Panc1 (cell line): ENCODE results near the gene NSUN6. TPM values are rescaled to one million over a fixed set of nuclear protein-coding genes. Genes with fewer than 3 reads are reported as not detected.

ENCODE experiments used
- ATAC-seq: fragments of 200-7000 bp; cut with Tn5 transposase; 2 replicates; pipeline ENCODE4 v1.9.1; 2020; ENCODE audit warnings: mild to moderate bottlenecking, moderate library complexity
- BruUV-seq: library from RNA; stranded (reverse); fragments of 400-500 nt; replicated peaks from 2 replicates; lab custom pipeline; 2021; lab: Mats Ljungman, UMichigan
- CTCF ChIA-PET: fragments of 300-600 bp; sonication (Branson Sonifier 250); formaldehyde crosslinking; loops from one replicate; lab custom pipeline; 2022; ENCODE audit warnings: antibody characterized with exemption; lab: Charles Lee
- POLR2A ChIA-PET: fragments of 300-600 bp; sonication (Branson Sonifier 250); formaldehyde crosslinking; loops from one replicate; lab custom pipeline; 2022; ENCODE audit warnings: antibody characterized with exemption; lab: Charles Lee
- DNase-seq: peaks from one replicate; pipeline ENCODE4 v3.0.0-alpha.2; 2010; ENCODE audit warnings: low read depth, low spot score
- H3K27ac ChIP-seq: 2 replicates; pipeline ENCODE4 v1.5.1; 2011; ENCODE audit warnings: mild to moderate bottlenecking, low read length, inconsistent platforms
- H3K27me3 ChIP-seq: fragments of 200-500 bp; sonication (Bioruptor generic); 2 replicates; pipeline ENCODE4 v1.6.0; 2014; ENCODE audit warnings: low read length, inconsistent platforms; ENCODE audit not compliant: control insufficient read depth, insufficient read depth
- H3K36me3 ChIP-seq: fragments of 200-500 bp; sonication (Bioruptor generic); 2 replicates; pipeline ENCODE4 v1.5.1; 2014; ENCODE audit warnings: inconsistent platforms, mild to moderate bottlenecking, low read length, moderate library complexity; ENCODE audit not compliant: control insufficient read depth, insufficient read depth
- H3K4me1 ChIP-seq: 2 replicates; pipeline ENCODE4 v1.5.1; 2011; ENCODE audit warnings: inconsistent platforms, mild to moderate bottlenecking, low read length, moderate library complexity; ENCODE audit not compliant: control insufficient read depth, insufficient read depth
- H3K4me3 ChIP-seq, 2 experiments: 2 replicates each; pipeline ENCODE4 v1.5.1; 2011 to 2012; ENCODE audit warnings: low read depth in 2 of 2, low read length in 2 of 2, mild to moderate bottlenecking in 2 of 2, inconsistent platforms in 1 of 2, moderate library complexity in 1 of 2
- H3K9me3 ChIP-seq: fragments of 200-500 bp; sonication (Bioruptor generic); 2 replicates; pipeline ENCODE4 v1.5.1; 2014; ENCODE audit warnings: low read depth, mild to moderate bottlenecking, inconsistent platforms, low read length, moderate library complexity; ENCODE audit not compliant: control insufficient read depth, insufficient read depth
- POLR2AphosphoS5 ChIP-seq: IDR thresholded peaks from 2 replicates; pipeline ENCODE4 v1.6.1; 2012; ENCODE audit warnings: mild to moderate bottlenecking, low read depth, low read length, moderate library complexity
- SIN3A ChIP-seq: IDR thresholded peaks from 2 replicates; pipeline ENCODE4 v1.6.1; 2012; ENCODE audit warnings: low read depth, mild to moderate bottlenecking, low read length, moderate library complexity, borderline replicate concordance; ENCODE audit not compliant: insufficient read depth
- TCF7L2 ChIP-seq: IDR thresholded peaks from 2 replicates; pipeline ENCODE4 v1.6.1; 2011; ENCODE audit warnings: mild to moderate bottlenecking, low read depth, low read length, inconsistent platforms
- in situ Hi-C: cut with HindIII; loops from 2 replicates; pipeline ENCODE4 v1.10.0; 2016; ENCODE audit warnings: low sequenced_read_pairs, low pct_unique_long_range_greater_than_20kb
- intact Hi-C: fragments of 100-400 bp; cut with micrococcal nuclease; formaldehyde crosslinking; loops from one replicate; pipeline ENCODE4 v1.10.0; 2022; ENCODE audit not compliant: unreplicated experiment
- total RNA-seq: library from RNA; stranded (reverse); gene quantifications from one replicate; pipeline ENCODE4 v1.2.1, GENCODE V29; 2021; ENCODE audit not compliant: unreplicated experiment
- TF ChIP-seq, protein P1 (sequence below), 2 experiments: IDR thresholded peaks; 2 replicates each; pipeline ENCODE4 v1.6.1; 2011 to 2012; ENCODE audit warnings: low read depth in 2 of 2, control low read depth in 1 of 2, low read length in 1 of 2, mild to moderate bottlenecking in 1 of 2, moderate library complexity in 1 of 2; ENCODE audit not compliant: insufficient read depth in 1 of 2
- TF ChIP-seq, protein P2 (sequence below): fragments of 450-650 bp; IDR thresholded peaks from 2 replicates; pipeline ENCODE4 v1.5.1; 2017; ENCODE audit warnings: mild to moderate bottlenecking

The NSUN6 gene
- total RNA-seq, 1 experiment from 2014 or later, result 4.3 TPM

DNA sequence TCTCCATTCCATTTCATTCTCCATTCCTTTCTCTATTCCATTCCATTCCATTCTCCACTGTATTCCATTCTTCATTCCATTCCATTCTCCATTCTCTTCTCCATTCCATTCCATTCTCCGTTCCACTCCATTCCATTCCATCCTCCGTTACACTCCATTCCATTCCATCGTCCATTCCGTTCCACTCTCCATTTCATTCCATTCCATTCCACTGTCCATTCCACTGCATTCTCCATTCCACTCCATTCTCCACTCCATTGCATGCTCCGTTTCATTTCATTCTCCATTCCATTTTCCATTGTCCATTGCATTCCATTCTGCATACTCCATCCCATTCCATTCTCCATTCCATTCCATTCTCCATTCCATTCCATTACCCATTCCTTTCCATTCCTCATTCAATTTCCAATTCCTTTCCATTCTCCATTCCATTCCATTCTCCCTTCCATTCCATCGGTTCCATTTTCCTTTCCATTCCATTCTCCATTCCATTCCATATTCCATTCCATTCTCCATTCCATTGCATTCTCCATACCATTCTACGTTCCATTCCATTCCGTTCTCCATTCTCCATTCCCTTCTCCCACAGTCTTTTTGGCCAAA lies 78.3 kb downstream of the NSUN6 start:
- H3K36me3 ChIP-seq, result no peaks in the 10 kb centered on the region
- no peak for ATAC-seq
- no peaks in the 10 kb centered on the region for H3K9me3 ChIP-seq
- DNase-seq, result no peak
- POLR2A ChIA-PET, result no interaction called here
- no peak overlapping the region for H3K27ac ChIP-seq
- H3K27me3 ChIP-seq, result no peaks in the 10 kb centered on the region
- intact Hi-C loops, result no loop called here
- in situ Hi-C loops, result no loop called here
- no peaks in the 10 kb centered on the region for H3K4me1 ChIP-seq
- BruUV-seq, result no TSS peak
- CTCF ChIA-PET, result no interaction called here
- TF ChIP-seq POLR2AphosphoS5 (no peak), SIN3A (no peak), TCF7L2 (no peak)
- TF ChIP-seq, protein P1, sequence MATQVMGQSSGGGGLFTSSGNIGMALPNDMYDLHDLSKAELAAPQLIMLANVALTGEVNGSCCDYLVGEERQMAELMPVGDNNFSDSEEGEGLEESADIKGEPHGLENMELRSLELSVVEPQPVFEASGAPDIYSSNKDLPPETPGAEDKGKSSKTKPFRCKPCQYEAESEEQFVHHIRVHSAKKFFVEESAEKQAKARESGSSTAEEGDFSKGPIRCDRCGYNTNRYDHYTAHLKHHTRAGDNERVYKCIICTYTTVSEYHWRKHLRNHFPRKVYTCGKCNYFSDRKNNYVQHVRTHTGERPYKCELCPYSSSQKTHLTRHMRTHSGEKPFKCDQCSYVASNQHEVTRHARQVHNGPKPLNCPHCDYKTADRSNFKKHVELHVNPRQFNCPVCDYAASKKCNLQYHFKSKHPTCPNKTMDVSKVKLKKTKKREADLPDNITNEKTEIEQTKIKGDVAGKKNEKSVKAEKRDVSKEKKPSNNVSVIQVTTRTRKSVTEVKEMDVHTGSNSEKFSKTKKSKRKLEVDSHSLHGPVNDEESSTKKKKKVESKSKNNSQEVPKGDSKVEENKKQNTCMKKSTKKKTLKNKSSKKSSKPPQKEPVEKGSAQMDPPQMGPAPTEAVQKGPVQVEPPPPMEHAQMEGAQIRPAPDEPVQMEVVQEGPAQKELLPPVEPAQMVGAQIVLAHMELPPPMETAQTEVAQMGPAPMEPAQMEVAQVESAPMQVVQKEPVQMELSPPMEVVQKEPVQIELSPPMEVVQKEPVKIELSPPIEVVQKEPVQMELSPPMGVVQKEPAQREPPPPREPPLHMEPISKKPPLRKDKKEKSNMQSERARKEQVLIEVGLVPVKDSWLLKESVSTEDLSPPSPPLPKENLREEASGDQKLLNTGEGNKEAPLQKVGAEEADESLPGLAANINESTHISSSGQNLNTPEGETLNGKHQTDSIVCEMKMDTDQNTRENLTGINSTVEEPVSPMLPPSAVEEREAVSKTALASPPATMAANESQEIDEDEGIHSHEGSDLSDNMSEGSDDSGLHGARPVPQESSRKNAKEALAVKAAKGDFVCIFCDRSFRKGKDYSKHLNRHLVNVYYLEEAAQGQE (IDR thresholded peaks at IDR 0.05; ENCODE audit: insufficient read depth in 1 of 2, low read depth in 2 of 2, low read length in 1 of 2), result no peak
- TF ChIP-seq, protein P2, sequence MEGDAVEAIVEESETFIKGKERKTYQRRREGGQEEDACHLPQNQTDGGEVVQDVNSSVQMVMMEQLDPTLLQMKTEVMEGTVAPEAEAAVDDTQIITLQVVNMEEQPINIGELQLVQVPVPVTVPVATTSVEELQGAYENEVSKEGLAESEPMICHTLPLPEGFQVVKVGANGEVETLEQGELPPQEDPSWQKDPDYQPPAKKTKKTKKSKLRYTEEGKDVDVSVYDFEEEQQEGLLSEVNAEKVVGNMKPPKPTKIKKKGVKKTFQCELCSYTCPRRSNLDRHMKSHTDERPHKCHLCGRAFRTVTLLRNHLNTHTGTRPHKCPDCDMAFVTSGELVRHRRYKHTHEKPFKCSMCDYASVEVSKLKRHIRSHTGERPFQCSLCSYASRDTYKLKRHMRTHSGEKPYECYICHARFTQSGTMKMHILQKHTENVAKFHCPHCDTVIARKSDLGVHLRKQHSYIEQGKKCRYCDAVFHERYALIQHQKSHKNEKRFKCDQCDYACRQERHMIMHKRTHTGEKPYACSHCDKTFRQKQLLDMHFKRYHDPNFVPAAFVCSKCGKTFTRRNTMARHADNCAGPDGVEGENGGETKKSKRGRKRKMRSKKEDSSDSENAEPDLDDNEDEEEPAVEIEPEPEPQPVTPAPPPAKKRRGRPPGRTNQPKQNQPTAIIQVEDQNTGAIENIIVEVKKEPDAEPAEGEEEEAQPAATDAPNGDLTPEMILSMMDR, result no peak
- no peak overlapping the region for H3K4me3 ChIP-seq

DNA sequence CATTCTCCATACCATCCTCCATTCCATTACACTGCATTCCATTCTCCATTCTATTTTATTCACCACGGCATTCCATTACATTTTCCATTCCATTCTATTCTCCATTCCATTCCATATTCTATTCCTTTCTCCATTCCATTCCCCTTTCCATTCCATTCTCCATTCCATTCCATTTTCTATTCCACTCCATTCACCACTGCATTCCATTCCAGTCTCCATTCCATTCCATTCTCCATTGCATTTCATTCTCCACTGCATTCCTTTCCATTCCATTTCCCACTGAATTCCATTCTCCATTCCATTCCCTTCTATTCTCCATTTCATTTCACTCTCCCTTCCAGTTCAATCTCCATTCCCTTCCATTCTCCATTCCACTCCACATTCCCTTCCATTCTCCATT lies 79.6 kb downstream of the NSUN6 start:
- no peak for DNase-seq
- POLR2A ChIA-PET, result no interaction called here
- no TSS peak for BruUV-seq

More for the DNA sequence above, 79.6 kb downstream of the NSUN6 start:
- no peak overlapping the region for H3K4me3 ChIP-seq
- no peak overlapping the region for H3K27ac ChIP-seq
- in situ Hi-C loops (no loop called here), intact Hi-C loops (no loop called here)
- no peak for ATAC-seq
- no peaks in the 10 kb centered on the region for H3K36me3 ChIP-seq
- H3K4me1 ChIP-seq, result no peaks in the 10 kb centered on the region
- TF ChIP-seq, protein P2, result no peak
- TF ChIP-seq POLR2AphosphoS5 (no peak), TCF7L2 (no peak), SIN3A (no peak)
- TF ChIP-seq, protein P1 (IDR thresholded peaks at IDR 0.05; ENCODE audit: insufficient read depth in 1 of 2, low read depth in 2 of 2, low read length in 1 of 2), result no peak
- CTCF ChIA-PET, result no interaction called here
- no peaks in the 10 kb centered on the region for H3K9me3 ChIP-seq
- no peaks in the 10 kb centered on the region for H3K27me3 ChIP-seq
